ENCODE results near the gene COL9A3. TPM values are rescaled to one million over a fixed set of nuclear protein-coding genes. Genes with fewer than 3 reads are reported as not detected.

Gene COL9A3
- total and polyA plus RNA-seq, 2 donors from 2014 or later = 2.3 to 4.3 TPM

DNA sequence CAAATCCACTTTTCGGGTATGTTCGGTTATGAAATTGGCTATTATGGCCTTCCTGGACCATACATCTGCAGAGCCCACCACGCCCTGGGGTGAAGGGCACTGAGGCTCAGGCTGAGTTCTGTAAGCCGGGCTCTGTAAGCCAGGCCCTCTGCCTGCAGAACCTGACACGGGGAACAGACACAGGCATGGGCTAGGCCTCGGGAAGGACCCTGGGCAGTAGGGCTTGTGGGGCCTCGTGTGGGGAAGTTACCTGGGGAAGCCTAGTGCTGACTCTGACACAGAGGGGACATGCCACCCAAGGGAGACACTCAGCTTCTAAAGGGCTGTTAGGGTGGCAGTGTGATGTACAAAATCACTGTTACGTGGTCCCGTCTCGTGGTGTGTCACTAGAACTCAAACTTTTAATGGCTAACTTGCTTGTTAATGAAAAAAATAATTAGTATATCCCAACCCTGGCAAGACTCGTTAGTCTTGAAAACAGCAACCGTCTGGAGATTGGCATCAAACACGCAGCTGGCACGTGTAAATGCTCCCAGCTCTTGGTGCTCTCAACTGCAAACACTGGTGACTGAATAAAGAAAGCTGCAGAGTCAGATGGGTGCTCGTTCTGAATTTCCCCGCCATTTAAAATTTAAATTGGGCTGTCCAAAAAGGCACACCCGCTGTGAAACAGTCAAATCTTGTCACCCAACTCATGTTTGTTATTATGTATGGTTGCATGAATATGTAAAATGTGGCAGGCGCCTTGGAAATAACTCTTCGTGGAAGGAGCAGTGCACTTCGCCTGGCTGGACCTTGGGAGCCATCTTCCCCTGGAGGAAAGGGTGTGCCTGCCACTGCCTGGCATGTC, 68.4 kb downstream of the COL9A3 start:
- Histone ChIP-seq H3K9me3 (ENCODE audit: control insufficient read depth in 2 of 3, insufficient read depth in 1 of 3, low read length in 3 of 3) (no peaks in the 10 kb centered on the region), H3K36me3 (ENCODE audit: control insufficient read depth in 2 of 3, insufficient read depth in 3 of 3, low read length in 3 of 3) (peaks cover 2 to 33% (median 22%) of the 10 kb centered on the region in 3 donors), H3K4me1 (ENCODE audit: control insufficient read depth in 2 of 3, insufficient read depth in 2 of 3, low read depth in 1 of 3, low read length in 3 of 3) (peaks cover 0 to 6% (median 0%) of the 10 kb centered on the region in 3 donors), H3K27me3 (ENCODE audit: control insufficient read depth, insufficient read depth, low read length) (no peaks in the 10 kb centered on the region), H3K27ac (ENCODE audit: low read depth in 2 of 2, low read length in 2 of 2) (peak overlapping the region; percentile 11 to 14), H3K4me3 (ENCODE audit: low read length in 3 of 3) (no peak overlapping the region), H3K9ac (ENCODE audit: low read length in 3 of 3) (no peak overlapping the region)
- DNase-seq (no peak), FAIRE-seq (no peak)
- intact Hi-C loops (cut with DNase I) = no loop called here
- TF ChIP-seq CTCF (IDR thresholded peaks at IDR 0.05; ENCODE audit: borderline replicate concordance, extremely low read depth, insufficient read depth) = no peak

DNA sequence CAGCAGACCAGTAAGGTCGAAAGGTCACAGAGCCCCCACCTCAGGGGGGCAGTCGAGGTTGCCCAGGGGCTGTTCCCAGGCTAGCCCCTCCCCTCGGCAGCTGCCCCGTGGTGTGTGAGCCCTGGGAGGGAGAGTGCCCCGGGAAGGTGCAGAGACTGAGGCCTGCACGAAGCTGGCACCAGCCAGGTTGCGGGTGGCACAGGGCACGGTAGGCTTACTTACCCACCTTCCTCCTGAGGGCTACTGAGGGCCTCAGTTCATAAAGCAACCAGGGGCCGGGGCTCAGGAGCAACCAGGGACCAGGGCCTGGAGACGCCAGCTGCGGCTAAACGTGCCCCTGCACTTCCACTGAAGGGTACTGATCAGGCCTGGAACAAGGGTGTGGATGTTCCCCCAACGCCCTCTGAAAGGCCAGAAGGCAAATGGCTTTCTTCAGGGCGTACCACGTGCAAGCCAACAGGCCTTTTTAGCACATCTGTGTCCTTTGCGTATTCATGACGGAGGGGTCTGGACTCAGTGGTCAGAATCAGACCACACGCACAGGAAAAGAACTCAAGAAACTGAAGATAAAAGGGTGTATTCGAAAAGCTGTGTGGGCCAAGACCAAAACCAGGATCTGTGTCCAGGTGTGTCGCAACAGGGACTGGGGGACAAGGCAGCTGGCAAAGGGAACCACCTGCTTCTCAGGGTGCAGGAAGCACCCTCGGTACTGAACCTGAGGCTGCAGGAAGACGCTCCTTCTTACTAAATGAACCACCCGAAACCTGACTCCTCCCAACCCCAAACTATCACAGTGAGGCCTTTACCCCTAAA, 69.3 kb downstream of the COL9A3 start:
- Histone ChIP-seq H3K9ac (ENCODE audit: low read length in 3 of 3) (no peak overlapping the region), H3K27ac (ENCODE audit: low read depth in 2 of 2, low read length in 2 of 2) (peak overlapping the region; percentile 11 to 14), H3K36me3 (ENCODE audit: control insufficient read depth in 2 of 3, insufficient read depth in 3 of 3, low read length in 3 of 3) (peaks cover 2 to 42% (median 30%) of the 10 kb centered on the region in 3 donors), H3K9me3 (ENCODE audit: control insufficient read depth in 2 of 3, insufficient read depth in 1 of 3, low read length in 3 of 3) (no peaks in the 10 kb centered on the region), H3K27me3 (ENCODE audit: control insufficient read depth, insufficient read depth, low read length) (no peaks in the 10 kb centered on the region), H3K4me3 (ENCODE audit: low read length in 3 of 3) (no peak overlapping the region), H3K4me1 (ENCODE audit: control insufficient read depth in 2 of 3, insufficient read depth in 2 of 3, low read depth in 1 of 3, low read length in 3 of 3) (peaks cover 0 to 6% (median 0%) of the 10 kb centered on the region in 3 donors)
- FAIRE-seq = no peak
- intact Hi-C loops (cut with DNase I) = no loop called here
- no peak for TF ChIP-seq CTCF (IDR thresholded peaks at IDR 0.05; ENCODE audit: borderline replicate concordance, extremely low read depth, insufficient read depth)
- no peak for DNase-seq

DNA sequence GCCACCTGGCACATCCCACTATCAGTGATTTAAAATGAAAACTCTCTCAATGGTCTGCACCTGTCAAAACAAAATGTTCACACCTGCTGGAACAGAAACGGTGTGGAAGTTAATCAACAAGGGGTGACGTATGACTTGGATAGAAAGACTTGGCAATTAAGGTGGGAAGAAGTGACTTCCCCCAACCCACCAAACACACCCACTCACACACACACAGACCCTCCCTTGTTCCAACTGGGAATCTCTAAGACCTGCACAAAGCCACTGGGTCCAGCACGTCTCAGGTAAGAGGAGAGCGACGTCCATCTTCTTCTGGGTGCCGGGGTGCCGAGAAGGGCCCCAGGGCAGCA, 69.8 kb downstream of the COL9A3 start:
- no peaks in the 10 kb centered on the region for H3K9me3 ChIP-seq (ENCODE audit: control insufficient read depth in 2 of 3, insufficient read depth in 1 of 3, low read length in 3 of 3)
- DNase-seq (no peak), FAIRE-seq (no peak)
- H3K27me3 ChIP-seq (ENCODE audit: control insufficient read depth, insufficient read depth, low read length) = no peaks in the 10 kb centered on the region
- peaks cover 0 to 6% (median 0%) of the 10 kb centered on the region in 3 donors for H3K4me1 ChIP-seq (ENCODE audit: control insufficient read depth in 2 of 3, insufficient read depth in 2 of 3, low read depth in 1 of 3, low read length in 3 of 3)
- intact Hi-C loops (cut with DNase I) = no loop called here
- H3K9ac ChIP-seq (ENCODE audit: low read length in 3 of 3) = no peak overlapping the region
- peaks cover 2 to 47% (median 34%) of the 10 kb centered on the region in 3 donors for H3K36me3 ChIP-seq (ENCODE audit: control insufficient read depth in 2 of 3, insufficient read depth in 3 of 3, low read length in 3 of 3)
- no peak overlapping the region for H3K27ac ChIP-seq (ENCODE audit: low read depth in 2 of 2, low read length in 2 of 2)
- TF ChIP-seq CTCF (IDR thresholded peaks at IDR 0.05; ENCODE audit: borderline replicate concordance, extremely low read depth, insufficient read depth) = no peak
- H3K4me3 ChIP-seq (ENCODE audit: low read length in 3 of 3) = no peak overlapping the region

Measured in kidney (tissue), 14 donors.